K562 (cell line): ENCODE data around the gene EHBP1. TPM values are rescaled to one million over a fixed set of nuclear protein-coding genes. Genes with fewer than 3 reads are reported as not detected.

Experiments used
- CBFA2T2 ChIP-seq: fragments of 450-650 bp; conservative IDR thresholded peaks from 2 replicates; pipeline ENCODE4 v1.6.1; 2017; ENCODE audit warnings: mild to moderate bottlenecking
- COPS2 ChIP-seq: fragments of 450-650 bp; conservative IDR thresholded peaks from 2 replicates; pipeline ENCODE4 v1.6.1; 2016; ENCODE audit warnings: mild to moderate bottlenecking, moderate library complexity
- CREM ChIP-seq: IDR thresholded peaks from 2 replicates; pipeline ENCODE4 v1.6.1; 2014; ENCODE audit warnings: antibody characterized with exemption, low read depth
- CTBP1 ChIP-seq: fragments of 450-650 bp; IDR thresholded peaks from 2 replicates; pipeline ENCODE4 v1.6.1; 2016; ENCODE audit warnings: borderline replicate concordance
- EWSR1 ChIP-seq: fragments of 450-650 bp; IDR thresholded peaks from 2 replicates; pipeline ENCODE4 v1.6.1; 2018; ENCODE audit warnings: borderline replicate concordance, mild to moderate bottlenecking, low read depth, moderate library complexity; ENCODE audit not compliant: partially characterized antibody
- FOXP1 ChIP-seq: sonication (generic); formaldehyde crosslinking; IDR thresholded peaks from 2 replicates; pipeline ENCODE4 v1.8.0; 2022; ENCODE audit warnings: mild to moderate bottlenecking, missing genetic modification reagents
- KAT2B ChIP-seq: IDR thresholded peaks from one replicate; pipeline ENCODE4 v1.6.1; 2012; ENCODE audit warnings: low read depth, mild to moderate bottlenecking, control low read depth, inconsistent platforms, low read length, moderate library complexity
- KDM1A ChIP-seq, 2 experiments: fragments of 450-650 bp; IDR thresholded peaks; 2 replicates each; pipeline ENCODE4 v1.6.1; 2016; ENCODE audit warnings: mild to moderate bottlenecking in 2 of 2
- MECOM ChIP-seq: fragments of 250-450 bp; sonication (Bioruptor Pico); IDR thresholded peaks from 2 replicates; pipeline ENCODE4 v1.8.0; 2022; ENCODE audit warnings: inconsistent platforms
- MTA1 ChIP-seq: fragments of 450-650 bp; IDR thresholded peaks from 2 replicates; pipeline ENCODE4 v1.6.1; 2017; ENCODE audit warnings: borderline replicate concordance
- NFYB ChIP-seq: IDR thresholded peaks from 2 replicates; pipeline ENCODE4 v1.6.1; 2011; ENCODE audit warnings: mild to moderate bottlenecking, moderate library complexity; ENCODE audit not compliant: insufficient read length; ENCODE audit errors: extremely low read depth
- NR2F6 ChIP-seq: fragments of 450-650 bp; formaldehyde crosslinking; IDR thresholded peaks from 2 replicates; pipeline ENCODE4 v1.4.0; 2020; ENCODE audit warnings: mild to moderate bottlenecking
- PHB2 ChIP-seq: fragments of 450-650 bp; IDR thresholded peaks from 2 replicates; pipeline ENCODE4 v1.6.1; 2017; ENCODE audit warnings: low read depth
- PKNOX1 ChIP-seq: fragments of 450-650 bp; IDR thresholded peaks from 2 replicates; pipeline ENCODE4 v1.6.1; 2016
- RCOR1 ChIP-seq, 2 experiments: IDR thresholded peaks; 2 replicates each; pipeline ENCODE4 v1.6.1; 2012; ENCODE audit warnings: low read depth in 2 of 2, low read length in 2 of 2, borderline replicate concordance in 1 of 2, improper control_type of control experiment in 1 of 2
- SFPQ ChIP-seq: fragments of 200-400 bp; formaldehyde crosslinking; IDR thresholded peaks from 2 replicates; pipeline ENCODE4 v1.6.1; 2017; ENCODE audit warnings: mild to moderate bottlenecking, low read depth, low read length, moderate library complexity
- SMAD2 ChIP-seq: fragments of 150-350 bp; IDR thresholded peaks from 2 replicates; pipeline ENCODE4 v1.6.1; 2014; ENCODE audit warnings: low read depth, mild to moderate bottlenecking, low read length
- SMAD4 ChIP-seq: fragments of 250-450 bp; sonication (Bioruptor Pico); conservative IDR thresholded peaks from 2 replicates; pipeline ENCODE4 v1.8.0; 2021; ENCODE audit warnings: inconsistent platforms, mild to moderate bottlenecking, moderate library complexity
- SMARCA5 ChIP-seq: fragments of 450-650 bp; IDR thresholded peaks from 2 replicates; pipeline ENCODE4 v1.6.1; 2016
- SMARCE1 ChIP-seq: fragments of 450-650 bp; IDR thresholded peaks from 2 replicates; pipeline ENCODE4 v1.7.1; 2016; ENCODE audit warnings: mild to moderate bottlenecking
- SP2 ChIP-seq: IDR thresholded peaks from 2 replicates; pipeline ENCODE4 v1.6.1; 2011; ENCODE audit warnings: mild to moderate bottlenecking, low read depth, low read length, moderate library complexity; ENCODE audit not compliant: poor library complexity, severe bottlenecking; ENCODE audit errors: extremely low read depth
- TAL1 ChIP-seq: fragments of 450-650 bp; IDR thresholded peaks from 2 replicates; pipeline ENCODE4 v1.6.1; 2016; ENCODE audit warnings: mild to moderate bottlenecking
- TFAM ChIP-seq: fragments of 250-450 bp; sonication (Bioruptor Pico); conservative IDR thresholded peaks from 2 replicates; pipeline ENCODE4 v1.5.0; 2021; ENCODE audit warnings: mild to moderate bottlenecking, moderate library complexity
- ZNF184 ChIP-seq: sonication (generic); formaldehyde crosslinking; IDR thresholded peaks from 2 replicates; pipeline ENCODE4 v1.5.0; 2020; ENCODE audit warnings: missing genetic modification reagents
- ZNF212 ChIP-seq: fragments of 450-650 bp; formaldehyde crosslinking; IDR thresholded peaks from 2 replicates; pipeline ENCODE4 v1.4.0; 2020; ENCODE audit warnings: mild to moderate bottlenecking
- ZNF589 ChIP-seq: fragments of 200-800 bp; sonication (Bioruptor generic); IDR thresholded peaks from 2 replicates; pipeline ENCODE4 v1.6.1; 2016; ENCODE audit warnings: low read depth, missing genetic modification characterization, missing compliant biosample characterization
- ZNF764 ChIP-seq: fragments of 250-450 bp; sonication (Bioruptor Pico); IDR thresholded peaks from 2 replicates; pipeline ENCODE4 v1.4.0; 2020; ENCODE audit warnings: low read depth, mild to moderate bottlenecking, moderate library complexity
- polyA plus RNA-seq, 8 experiments: library from polyadenylated mRNA; depleted of rRNA in 4 of 8; stranded (reverse) in 5 of 8; unstranded in 3 of 8; fragments of >200 nt; fragmentation: Nextera tagmentation in 2 of 8; fragmentation: Illumina TruSeq in 1 of 8; extraction: Ambion mirVana in 2 of 8; extraction: Trizol in 1 of 8; gene quantifications; 2 replicates each; pipeline versions ENCODE4 v1.2.1 to v1.2.3, GENCODE V29; 2011 to 2014; ENCODE audit warnings: inconsistent platforms in 1 of 8, missing spikeins in 1 of 8
- total RNA-seq, 7 experiments: library from RNA; depleted of rRNA in 6 of 7; stranded (reverse); fragments of >200 nt in 6 of 7; fragmentation: Illumina TruSeq in 2 of 7; extraction: Trizol in 2 of 7; gene quantifications; 2 replicates each; pipeline versions ENCODE4 v1.2.1 to v1.2.3, GENCODE V29; 2011 to 2021; ENCODE audit warnings: low replicate concordance in 1 of 7
- TF ChIP-seq, protein P1 (sequence below): sonication (generic); formaldehyde crosslinking; IDR thresholded peaks from 2 replicates; pipeline ENCODE4 v1.8.0; 2022; ENCODE audit warnings: mild to moderate bottlenecking, missing genetic modification reagents

EHBP1 gene
- total and polyA plus RNA-seq, 9 of the 15 experiments (the other 6 are each of a cell fraction or from before 2014, with no cell fraction given), result 8.9 to 26.6 (median 19.3) TPM

DNA sequence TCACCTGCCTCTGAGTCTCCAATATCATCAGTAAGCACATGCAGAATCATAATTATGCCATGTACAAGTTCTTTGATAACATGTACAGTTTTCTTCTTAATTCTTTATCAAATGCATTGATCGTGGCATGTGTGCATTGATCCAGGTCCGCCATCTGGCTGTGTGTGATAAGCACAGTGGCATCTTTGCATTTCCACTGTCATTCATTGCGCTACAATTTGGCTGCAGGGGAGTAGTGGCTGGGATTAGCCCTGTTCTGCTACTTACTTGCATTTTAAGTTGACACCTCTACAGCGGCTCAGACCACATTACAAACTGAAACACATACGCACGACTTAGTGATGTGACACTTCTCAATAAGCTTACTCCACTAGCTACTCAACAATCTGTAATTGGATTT, 261.5 kb downstream of the EHBP1 start (continued):
- TF ChIP-seq PKNOX1, result peak; percentile 84
- no peak for TF ChIP-seq PHB2
- no peak for TF ChIP-seq ZNF589 (CRISPR knock-in tag)
- TF ChIP-seq EWSR1, result no peak
- 0 out of 2 replicates have a peak, but pooled peaks have one; percentile 24 for TF ChIP-seq CREM
- TF ChIP-seq KDM1A (IDR thresholded peaks at IDR 0.05), result peak in 1 of 2 experiments; percentile 49; a peak in 1 of 4 replicates
- TF ChIP-seq ZNF184 (CRISPR knock-in tag), result no peak
- no peak for TF ChIP-seq COPS2
- no peak for TF ChIP-seq ZNF212 (CRISPR knock-in tag)
- peak; percentile 83 for TF ChIP-seq TAL1
- peak; percentile 23; the same call in 1 of the 2 replicates for TF ChIP-seq CTBP1
- no peak for TF ChIP-seq MTA1
- no peak for TF ChIP-seq SMAD4 (CRISPR knock-in tag)
- no peak for TF ChIP-seq MECOM (CRISPR knock-in tag)
- TF ChIP-seq, protein P1, sequence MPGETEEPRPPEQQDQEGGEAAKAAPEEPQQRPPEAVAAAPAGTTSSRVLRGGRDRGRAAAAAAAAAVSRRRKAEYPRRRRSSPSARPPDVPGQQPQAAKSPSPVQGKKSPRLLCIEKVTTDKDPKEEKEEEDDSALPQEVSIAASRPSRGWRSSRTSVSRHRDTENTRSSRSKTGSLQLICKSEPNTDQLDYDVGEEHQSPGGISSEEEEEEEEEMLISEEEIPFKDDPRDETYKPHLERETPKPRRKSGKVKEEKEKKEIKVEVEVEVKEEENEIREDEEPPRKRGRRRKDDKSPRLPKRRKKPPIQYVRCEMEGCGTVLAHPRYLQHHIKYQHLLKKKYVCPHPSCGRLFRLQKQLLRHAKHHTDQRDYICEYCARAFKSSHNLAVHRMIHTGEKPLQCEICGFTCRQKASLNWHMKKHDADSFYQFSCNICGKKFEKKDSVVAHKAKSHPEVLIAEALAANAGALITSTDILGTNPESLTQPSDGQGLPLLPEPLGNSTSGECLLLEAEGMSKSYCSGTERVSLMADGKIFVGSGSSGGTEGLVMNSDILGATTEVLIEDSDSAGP (CRISPR knock-in tag), result no peak
- TF ChIP-seq SFPQ, result no peak
- no peak for TF ChIP-seq SMARCA5
- TF ChIP-seq ZNF764 (CRISPR knock-in tag), result no peak
- no peak for TF ChIP-seq KAT2B
- no peak for TF ChIP-seq SMAD2
- 0 out of 4 replicates have a peak, but pooled peaks of 1 of the 2 experiments have one; percentile 35 for TF ChIP-seq RCOR1 (IDR thresholded peaks at IDR 0.05; ENCODE audit: borderline replicate concordance in 1 of 2, low read depth in 2 of 2, low read length in 2 of 2)
- TF ChIP-seq CBFA2T2, result peak; percentile 78
- no peak for TF ChIP-seq TFAM
- TF ChIP-seq SMARCE1, result peak; percentile 55; the same call in 1 of the 2 replicates
- no peak for TF ChIP-seq SP2
- TF ChIP-seq NR2F6 (CRISPR knock-in tag), result no peak
- TF ChIP-seq NFYB, result no peak
- TF ChIP-seq FOXP1, result no peak
